Spleen (tissue), 11 donors: Measurements from ENCODE around the gene VPS18. TPM values are rescaled to one million over a fixed set of nuclear protein-coding genes. Genes with fewer than 3 reads are reported as not detected.

Experiments used
- DNase-seq: peaks from one replicate; pipeline ENCODE4 v3.0.0-alpha.2; 2020
- H3K27ac ChIP-seq, 8 donors: fragments of 200-600 bp; sonication (generic) in 7 of 8; 1 replicate in 4 of 8; 2 replicates in 4 of 8; pipeline versions ENCODE4 v1.5.0 to v1.8.0; 2016 to 2021; ENCODE audit warnings: inconsistent platforms in 4 of 8, mild to moderate bottlenecking in 4 of 8, moderate library complexity in 1 of 8
- H3K27me3 ChIP-seq, 7 donors: fragments of 200-600 bp; sonication (generic) in 6 of 7; replicated peaks in 1 of 7; 1 replicate in 4 of 7; 2 replicates in 3 of 7; pipeline versions ENCODE4 v1.5.0 to v1.8.0; 2016 to 2021; ENCODE audit warnings: inconsistent platforms in 3 of 7, mild to moderate bottlenecking in 1 of 7
- H3K36me3 ChIP-seq, 6 donors: fragments of 200-600 bp; sonication (generic) in 5 of 6; 1 replicate in 4 of 6; 2 replicates in 2 of 6; pipeline versions ENCODE4 v1.5.0 to v1.8.0; 2016 to 2021; ENCODE audit warnings: inconsistent platforms in 2 of 6
- H3K4me1 ChIP-seq, 6 donors: fragments of 200-600 bp; sonication (generic) in 5 of 6; 1 replicate in 3 of 6; 2 replicates in 3 of 6; pipeline versions ENCODE4 v1.5.0 to v1.8.0; 2016 to 2021; ENCODE audit warnings: inconsistent platforms in 3 of 6
- H3K4me3 ChIP-seq, 8 donors: fragments of 200-600 bp; sonication (generic) in 7 of 8; 1 replicate in 4 of 8; 2 replicates in 4 of 8; pipeline versions ENCODE4 v1.5.0 to v1.8.0; 2016 to 2021; ENCODE audit warnings: inconsistent platforms in 4 of 8, mild to moderate bottlenecking in 4 of 8, moderate library complexity in 2 of 8
- H3K9me3 ChIP-seq, 8 donors: fragments of 200-600 bp; sonication (generic) in 7 of 8; 1 replicate in 4 of 8; 2 replicates in 4 of 8; pipeline versions ENCODE4 v1.5.0 to v1.8.0; 2016 to 2021; ENCODE audit warnings: inconsistent platforms in 4 of 8
- POLR2A ChIP-seq, 3 donors: fragments of 450-650 bp; IDR thresholded peaks; one replicate each; pipeline ENCODE4 v1.5.1; 2017; ENCODE audit warnings: antibody characterized with exemption in 3 of 3, mild to moderate bottlenecking in 1 of 3
- POLR2AphosphoS5 ChIP-seq, 3 donors: sonication (generic); formaldehyde crosslinking; IDR thresholded peaks; one replicate each; pipeline ENCODE4 v1.5.1; 2017; ENCODE audit warnings: antibody characterized with exemption in 3 of 3
- WGBS, 5 donors: extraction: QIAGEN DNeasy Blood & Tissue Kit in 3 of 5; methylation state at CpG; one replicate each; pipeline versions ENCODE4 v1.1.5 to v1.1.7; 2013 to 2018; 5-methylcytosine and 5-hydroxymethylcytosine counted together
- intact Hi-C: fragments of 100-400 bp; cut with DNase I; formaldehyde crosslinking; loops from one replicate; pipeline ENCODE4 v1.15.0; 2023; ENCODE audit warnings: low total_unique reads
- polyA plus RNA-seq, 3 donors: library from polyadenylated mRNA; stranded (reverse); fragments of 200-250 nt; gene quantifications; one replicate each; pipeline ENCODE4 v1.2.1, GENCODE V29; 2013
- total RNA-seq, 7 donors: library from RNA; depleted of rRNA in 3 of 7; stranded (reverse); fragments of >200 nt in 3 of 7; fragmentation: NEBNext Ultra II Directional in 4 of 7; extraction: Animal tissue kit (Norgen Biotek cat#: 25700) in 4 of 7; gene quantifications; one replicate each; pipeline versions ENCODE4 v1.1.0 to v1.2.1, GENCODE V29; 2016 to 2021
- TF ChIP-seq, protein P1 (sequence below), 11 experiments: fragments of 200-600 bp in 7 of 11; fragments of 450-650 bp in 4 of 11; sonication (generic) in 4 of 11; IDR thresholded peaks in 8 of 11; conservative IDR thresholded peaks in 3 of 11; 1 replicate in 7 of 11; 2 replicates in 4 of 11; pipeline versions ENCODE4 v1.4.0 to v1.8.0; 2016 to 2021; ENCODE audit warnings: antibody characterized with exemption in 11 of 11, inconsistent platforms in 4 of 11, mild to moderate bottlenecking in 1 of 11
- donor health status: healthy with polysubstance abuse.
- donor health status: DM: no; HTN: no; CAD: no; lungs with moderate emphysema.
- donor health status: DM: no; HTN: no; CAD: no.
- donor health status: Bipolar disorder and iron deficiency.
- donor health status: healthy.
- donor health status: DM: no; HTN: no; CAD: no.
- donor health status: DM: yes; HTN: yes; CAD: no.

Gene VPS18
- total and polyA plus RNA-seq, 10 donors: 7.2 to 29.1 (median 22.3) TPM

DNA sequence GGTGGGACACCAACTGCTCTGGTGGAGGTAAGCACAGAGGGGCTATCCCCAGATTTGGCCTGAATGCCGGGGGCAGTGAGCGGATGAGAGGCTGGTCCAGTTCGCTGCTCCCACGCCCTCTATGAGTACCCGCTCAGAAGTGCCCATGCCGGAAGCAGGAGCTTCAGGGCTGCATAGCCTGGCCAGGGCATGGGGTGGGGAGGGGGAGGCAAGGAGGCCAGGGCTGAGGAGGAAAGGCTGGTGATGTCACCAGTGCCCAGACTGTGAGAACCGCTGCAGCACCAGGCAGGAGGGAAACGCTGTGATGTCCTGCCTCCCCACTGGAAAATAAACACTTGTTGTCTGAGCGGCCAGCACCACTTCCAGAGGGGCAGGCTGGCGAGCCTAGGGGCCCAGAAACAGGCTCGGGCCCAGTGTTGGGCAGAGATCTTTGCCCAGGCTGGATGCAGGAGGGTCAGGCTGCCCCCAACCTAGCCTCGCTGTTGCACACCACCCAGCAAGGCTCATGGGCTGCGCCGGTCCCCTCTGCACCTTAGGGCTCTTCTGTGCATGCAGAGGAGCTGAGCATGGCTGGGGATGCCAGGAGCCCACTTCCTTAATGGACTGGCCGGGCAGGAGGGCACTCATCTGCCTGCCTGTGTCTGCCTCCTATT is 24.0 kb downstream of the VPS18 start:
- no peaks in the 10 kb centered on the region for H3K27me3 ChIP-seq
- peak overlapping the region in 1 of 8 donors; percentile 14 for H3K4me3 ChIP-seq
- H3K27ac ChIP-seq: peak overlapping the region in 5 of 8 donors; percentile 35 to 54 (median 42)
- H3K36me3 ChIP-seq: no peaks in the 10 kb centered on the region
- peak; percentile 74 for DNase-seq
- TF ChIP-seq, protein P1, sequence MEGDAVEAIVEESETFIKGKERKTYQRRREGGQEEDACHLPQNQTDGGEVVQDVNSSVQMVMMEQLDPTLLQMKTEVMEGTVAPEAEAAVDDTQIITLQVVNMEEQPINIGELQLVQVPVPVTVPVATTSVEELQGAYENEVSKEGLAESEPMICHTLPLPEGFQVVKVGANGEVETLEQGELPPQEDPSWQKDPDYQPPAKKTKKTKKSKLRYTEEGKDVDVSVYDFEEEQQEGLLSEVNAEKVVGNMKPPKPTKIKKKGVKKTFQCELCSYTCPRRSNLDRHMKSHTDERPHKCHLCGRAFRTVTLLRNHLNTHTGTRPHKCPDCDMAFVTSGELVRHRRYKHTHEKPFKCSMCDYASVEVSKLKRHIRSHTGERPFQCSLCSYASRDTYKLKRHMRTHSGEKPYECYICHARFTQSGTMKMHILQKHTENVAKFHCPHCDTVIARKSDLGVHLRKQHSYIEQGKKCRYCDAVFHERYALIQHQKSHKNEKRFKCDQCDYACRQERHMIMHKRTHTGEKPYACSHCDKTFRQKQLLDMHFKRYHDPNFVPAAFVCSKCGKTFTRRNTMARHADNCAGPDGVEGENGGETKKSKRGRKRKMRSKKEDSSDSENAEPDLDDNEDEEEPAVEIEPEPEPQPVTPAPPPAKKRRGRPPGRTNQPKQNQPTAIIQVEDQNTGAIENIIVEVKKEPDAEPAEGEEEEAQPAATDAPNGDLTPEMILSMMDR (IDR thresholded peaks at IDR 0.05 in 8 of 11, conservative IDR thresholded peaks at IDR 0.05 in 3 of 11): no peak
- TF ChIP-seq POLR2A (IDR thresholded peaks at IDR 0.05): no peak
- TF ChIP-seq POLR2AphosphoS5 (IDR thresholded peaks at IDR 0.05): peak; percentile 34 to 54 (median 53)
- WGBS, 5 donors: 68 to 80% (median 73%) methylated on average over 9 to 15 of the region's 15 CpGs
- peaks cover 0 to 46% (median 14%) of the 10 kb centered on the region in 6 donors for H3K4me1 ChIP-seq
- intact Hi-C loops: no loop called here
- no peaks in the 10 kb centered on the region for H3K9me3 ChIP-seq

DNA sequence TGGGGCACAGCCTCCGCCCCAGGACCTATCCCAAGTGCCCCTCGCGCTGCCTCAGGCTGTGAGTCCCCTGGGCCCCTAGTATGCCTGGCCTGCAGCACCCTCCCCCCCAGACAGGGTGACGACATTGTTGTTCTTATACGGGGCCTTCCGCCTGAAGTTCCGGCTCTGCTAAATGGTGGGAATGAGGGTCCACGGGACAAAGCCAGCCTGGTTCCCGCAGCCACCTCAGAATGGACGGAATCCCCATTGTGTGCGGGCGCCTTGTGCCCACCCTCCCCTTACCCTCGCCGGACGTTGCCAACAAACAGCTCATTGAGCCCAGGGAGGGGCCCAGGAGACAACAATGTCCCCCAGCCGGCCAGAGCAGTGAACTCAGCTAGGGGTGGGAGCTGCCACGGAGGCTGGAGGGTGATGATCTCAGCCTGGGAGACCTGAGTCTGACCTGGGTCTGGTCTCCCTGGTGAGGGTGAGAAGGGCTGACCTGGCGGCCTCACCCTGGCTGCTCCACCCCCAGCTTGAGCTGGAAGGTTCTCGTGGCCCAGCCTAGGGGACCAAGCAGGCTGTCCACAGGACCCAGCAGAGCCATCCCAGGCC is 24.6 kb downstream of the VPS18 start:
- WGBS, 5 donors: 74 to 90% (median 82%) methylated on average over 17 to 19 of the region's 19 CpGs
- intact Hi-C loops: no loop called here
- peaks cover 0 to 46% (median 14%) of the 10 kb centered on the region in 6 donors for H3K4me1 ChIP-seq
- TF ChIP-seq POLR2A (IDR thresholded peaks at IDR 0.05): no peak
- no peak for TF ChIP-seq POLR2AphosphoS5 (IDR thresholded peaks at IDR 0.05)
- TF ChIP-seq, protein P1 (IDR thresholded peaks at IDR 0.05 in 8 of 11, conservative IDR thresholded peaks at IDR 0.05 in 3 of 11): no peak
- peak; percentile 58 for DNase-seq
- no peaks in the 10 kb centered on the region for H3K27me3 ChIP-seq
- peak overlapping the region in 4 of 8 donors; percentile 35 to 54 (median 45) for H3K27ac ChIP-seq
- no peaks in the 10 kb centered on the region for H3K9me3 ChIP-seq
- no peaks in the 10 kb centered on the region for H3K36me3 ChIP-seq
- H3K4me3 ChIP-seq: no peak overlapping the region

DNA sequence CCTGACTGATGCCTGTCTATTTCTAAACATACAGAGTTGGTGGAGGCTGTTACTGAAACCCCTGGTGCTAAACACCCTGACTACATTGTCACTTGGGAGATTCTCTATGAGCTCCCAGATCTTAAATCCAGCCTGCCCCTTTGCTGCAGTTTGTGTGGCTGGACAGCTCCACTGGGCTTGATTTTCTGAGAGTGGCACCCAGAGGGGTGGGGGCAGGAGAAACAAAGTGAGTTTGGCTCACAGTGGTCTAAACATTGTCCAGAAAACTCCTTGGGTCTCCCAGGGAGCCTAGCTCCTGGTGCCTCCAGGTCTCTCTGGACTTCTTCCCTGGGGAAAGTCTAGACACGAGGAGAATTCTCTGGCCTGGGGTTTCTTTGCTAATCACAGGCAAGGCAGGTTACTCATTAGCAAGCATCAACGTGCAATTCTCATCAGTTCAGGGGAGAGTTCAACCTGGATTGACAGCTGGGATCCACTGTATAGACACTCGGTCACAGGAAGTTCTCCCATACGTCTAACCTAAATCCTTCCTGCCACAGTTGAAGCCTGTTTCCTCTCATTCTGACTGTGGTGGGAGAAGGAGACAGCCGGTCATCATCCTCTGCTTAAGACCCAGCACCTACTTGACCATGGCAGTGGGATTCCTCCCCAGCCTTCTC is 27.8 kb downstream of the VPS18 start:
- no peak for DNase-seq
- WGBS, 5 donors: 40 to 62% (median 60%) methylated on average over 5 of the region's 5 CpGs
- peaks cover 16 to 40% (median 32%) of the 10 kb centered on the region in 6 donors for H3K4me1 ChIP-seq
- no peak overlapping the region for H3K27ac ChIP-seq
- H3K4me3 ChIP-seq: no peak overlapping the region
- no peaks in the 10 kb centered on the region for H3K36me3 ChIP-seq
- no peaks in the 10 kb centered on the region for H3K9me3 ChIP-seq
- intact Hi-C loops: no loop called here
- TF ChIP-seq POLR2A (IDR thresholded peaks at IDR 0.05) (no peak), POLR2AphosphoS5 (IDR thresholded peaks at IDR 0.05) (no peak)
- TF ChIP-seq, protein P1 (IDR thresholded peaks at IDR 0.05 in 8 of 11, conservative IDR thresholded peaks at IDR 0.05 in 3 of 11): no peak
- peaks cover 0 to 25% (median 21%) of the 10 kb centered on the region in 7 donors for H3K27me3 ChIP-seq

DNA sequence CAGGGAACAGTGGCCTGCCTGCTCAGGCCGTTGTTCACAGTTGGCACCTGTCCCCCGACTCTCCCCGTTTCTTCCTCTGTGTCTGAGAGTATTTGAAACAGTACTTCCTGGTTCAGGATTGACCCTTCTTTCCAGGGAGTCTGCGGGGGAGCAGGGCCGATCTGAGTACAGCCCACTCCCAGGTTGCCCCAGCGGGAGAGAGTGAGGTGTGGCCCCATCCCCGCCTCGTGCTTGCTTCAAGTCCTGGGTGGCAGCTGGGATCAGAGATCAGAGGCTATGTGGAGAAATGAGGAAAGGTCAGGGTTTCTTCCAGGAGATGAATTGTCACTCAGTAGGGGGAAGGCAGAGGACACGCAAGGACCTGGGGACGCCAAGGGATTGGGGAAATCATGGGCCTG is 28.4 kb downstream of the VPS18 start:
- 68 to 81% (median 71%) methylated on average over 10 of the region's 10 CpGs for WGBS, 5 donors
- intact Hi-C loops: no loop called here
- peaks cover 16 to 40% (median 36%) of the 10 kb centered on the region in 6 donors for H3K4me1 ChIP-seq
- H3K4me3 ChIP-seq: no peak overlapping the region
- no peaks in the 10 kb centered on the region for H3K36me3 ChIP-seq
- no peak for DNase-seq
- H3K27me3 ChIP-seq: peaks cover 0 to 30% (median 26%) of the 10 kb centered on the region in 7 donors
- no peaks in the 10 kb centered on the region for H3K9me3 ChIP-seq
- no peak for TF ChIP-seq POLR2AphosphoS5 (IDR thresholded peaks at IDR 0.05)
- no peak for TF ChIP-seq POLR2A (IDR thresholded peaks at IDR 0.05)
- TF ChIP-seq, protein P1 (IDR thresholded peaks at IDR 0.05 in 8 of 11, conservative IDR thresholded peaks at IDR 0.05 in 3 of 11): no peak
- no peak overlapping the region for H3K27ac ChIP-seq
